H9 (cell line): Measurements from ENCODE around the gene SUMO4. TPM values are rescaled to one million over a fixed set of nuclear protein-coding genes. Genes with fewer than 3 reads are reported as not detected.

Experiments
- DNase-seq: peaks from one replicate; pipeline ENCODE4 v3.0.0-alpha.2; 2017
- H2AFZ ChIP-seq: one replicate; pipeline ENCODE4 v1.6.1; 2013; ENCODE audit warnings: mild to moderate bottlenecking, low read length, control low read depth, moderate library complexity
- H2AK5ac ChIP-seq: 2 replicates; pipeline ENCODE4 v1.6.1; 2013; ENCODE audit warnings: low read length, control low read depth, mixed read lengths; ENCODE audit not compliant: insufficient read length
- H2BK120ac ChIP-seq: one replicate; pipeline ENCODE4 v1.6.1; 2013; ENCODE audit warnings: low read depth, mild to moderate bottlenecking, low read length, control low read depth, inconsistent platforms; ENCODE audit not compliant: poor library complexity, severe bottlenecking
- H2BK12ac ChIP-seq: 2 replicates; pipeline ENCODE4 v1.6.1; 2013; ENCODE audit warnings: low read length, control low read depth, mixed read lengths, low read depth; ENCODE audit not compliant: insufficient read length
- H2BK15ac ChIP-seq: 2 replicates; pipeline ENCODE4 v1.6.1; 2013; ENCODE audit warnings: low read depth, low read length, control low read depth
- H2BK20ac ChIP-seq: one replicate; pipeline ENCODE4 v1.6.1; 2013; ENCODE audit warnings: low read depth, mild to moderate bottlenecking, low read length, control low read depth, inconsistent platforms; ENCODE audit not compliant: poor library complexity, severe bottlenecking
- H2BK5ac ChIP-seq: 2 replicates; pipeline ENCODE4 v1.6.1; 2013; ENCODE audit warnings: low read length, control low read depth, mixed read lengths; ENCODE audit not compliant: insufficient read length
- H3K14ac ChIP-seq: 2 replicates; pipeline ENCODE4 v1.6.1; 2013; ENCODE audit warnings: low read length, control low read depth; ENCODE audit not compliant: insufficient read depth
- H3K18ac ChIP-seq: 2 replicates; pipeline ENCODE4 v1.6.1; 2013; ENCODE audit warnings: low read depth, mild to moderate bottlenecking, mixed read lengths, low read length, control low read depth; ENCODE audit not compliant: insufficient read length
- H3K23ac ChIP-seq: 2 replicates; pipeline ENCODE4 v1.6.1; 2013; ENCODE audit warnings: low read length, control low read depth, mixed read lengths, low read depth; ENCODE audit not compliant: insufficient read length
- H3K23me2 ChIP-seq: 2 replicates; pipeline ENCODE4 v1.6.1; 2013; ENCODE audit warnings: low read depth, mild to moderate bottlenecking, mixed read lengths, low read length, control low read depth; ENCODE audit not compliant: insufficient read length, poor library complexity, severe bottlenecking
- H3K27ac ChIP-seq: 2 replicates; pipeline ENCODE4 v1.5.1; 2013; ENCODE audit warnings: low read length, control low read depth, mixed read lengths, low read depth; ENCODE audit not compliant: insufficient read length
- H3K27me3 ChIP-seq: 2 replicates; pipeline ENCODE4 v1.6.1; 2013; ENCODE audit warnings: low read length, control low read depth, inconsistent platforms; ENCODE audit not compliant: insufficient read depth
- H3K4ac ChIP-seq: 2 replicates; pipeline ENCODE4 v1.6.1; 2013; ENCODE audit warnings: low read depth, mild to moderate bottlenecking, control low read depth, inconsistent platforms, low read length, moderate library complexity
- H3K4me1 ChIP-seq: 2 replicates; pipeline ENCODE4 v1.6.1; 2013; ENCODE audit warnings: low read length, control low read depth, inconsistent platforms; ENCODE audit not compliant: insufficient read depth
- H3K4me2 ChIP-seq: 2 replicates; pipeline ENCODE4 v1.6.1; 2013; ENCODE audit warnings: low read length, control low read depth, mixed read lengths; ENCODE audit not compliant: insufficient read length, insufficient read depth
- H3K56ac ChIP-seq: 2 replicates; pipeline ENCODE4 v1.6.1; 2013; ENCODE audit warnings: low read depth, mild to moderate bottlenecking, mixed read lengths, low read length, control low read depth; ENCODE audit not compliant: insufficient read length
- H3K79me1 ChIP-seq: 2 replicates; pipeline ENCODE4 v1.6.1; 2013; ENCODE audit warnings: low read depth, mild to moderate bottlenecking, moderate library complexity, low read length, control low read depth, inconsistent platforms; ENCODE audit not compliant: insufficient read depth, poor library complexity, severe bottlenecking
- H3K79me2 ChIP-seq: 2 replicates; pipeline ENCODE4 v1.6.1; 2013; ENCODE audit warnings: low read length, control low read depth, inconsistent platforms; ENCODE audit not compliant: insufficient read depth
- H3K9ac ChIP-seq: 2 replicates; pipeline ENCODE4 v1.6.1; 2013; ENCODE audit warnings: low read length, control low read depth, mixed read lengths; ENCODE audit not compliant: insufficient read length; ENCODE audit errors: extremely low read depth
- H3K9me3 ChIP-seq: one replicate; pipeline ENCODE4 v1.6.1; 2013; ENCODE audit warnings: low read depth, low read length, inconsistent platforms; ENCODE audit not compliant: control insufficient read depth
- H3T11ph ChIP-seq: one replicate; pipeline ENCODE4 v1.6.1; 2013; ENCODE audit warnings: mild to moderate bottlenecking, low read length, control low read depth, inconsistent platforms
- H4K20me1 ChIP-seq: one replicate; pipeline ENCODE4 v1.6.1; 2013; ENCODE audit not compliant: control insufficient read depth, insufficient read length, insufficient read depth
- H4K5ac ChIP-seq: 2 replicates; pipeline ENCODE4 v1.6.1; 2013; ENCODE audit warnings: low read depth, mild to moderate bottlenecking, mixed read lengths, low read length, control low read depth; ENCODE audit not compliant: insufficient read length
- H4K8ac ChIP-seq: replicated peaks from 2 replicates; pipeline ENCODE4 v1.6.1; 2013; ENCODE audit warnings: low read length, control low read depth, mixed read lengths, low read depth; ENCODE audit not compliant: insufficient read length
- H4K91ac ChIP-seq: 2 replicates; pipeline ENCODE4 v1.6.1; 2013; ENCODE audit warnings: low read depth, mild to moderate bottlenecking, moderate library complexity, mixed read lengths, low read length, control low read depth; ENCODE audit not compliant: insufficient read length
- H3K27ac Mint-ChIP-seq, 3 experiments: 2 replicates in 2 of 3; 3 replicates in 1 of 3; pipeline ENCODE4 v1.8.0; 2020 to 2021; ENCODE audit warnings: mixed read lengths in 3 of 3, mild to moderate bottlenecking in 1 of 3, moderate library complexity in 1 of 3
- H3K27me3 Mint-ChIP-seq: 2 replicates; pipeline ENCODE4 v1.8.0; 2021; ENCODE audit warnings: low read depth, mild to moderate bottlenecking, moderate library complexity, mixed read lengths
- H3K36me3 Mint-ChIP-seq, 3 experiments: 2 replicates in 2 of 3; 3 replicates in 1 of 3; pipeline ENCODE4 v1.8.0; 2020 to 2021; ENCODE audit warnings: low read depth in 3 of 3, mixed read lengths in 3 of 3; ENCODE audit not compliant: insufficient read depth in 1 of 3
- H3K4me1 Mint-ChIP-seq, 2 experiments: 2 replicates each; pipeline ENCODE4 v1.8.0; 2020; ENCODE audit warnings: mixed read lengths in 2 of 2
- H3K4me3 Mint-ChIP-seq, 2 experiments: 2 replicates in 1 of 2; 3 replicates in 1 of 2; pipeline ENCODE4 v1.8.0; 2020 to 2021; ENCODE audit warnings: mild to moderate bottlenecking in 2 of 2, mixed read lengths in 2 of 2, moderate library complexity in 1 of 2
- H3K9me3 Mint-ChIP-seq, 2 experiments: 2 replicates in 1 of 2; 3 replicates in 1 of 2; pipeline ENCODE4 v1.8.0; 2020; ENCODE audit warnings: mild to moderate bottlenecking in 2 of 2, mixed read lengths in 2 of 2, moderate library complexity in 1 of 2
- WGBS: extraction: QIAGEN DNeasy Blood & Tissue Kit; methylation state at CpG from one replicate; pipeline ENCODE4 v1.1.7; 2013; ENCODE audit warnings: missing lambda C conversion rate, low lambda C conversion rate, mixed read lengths; ENCODE audit not compliant: insufficient read length; ENCODE audit errors: extremely low coverage; 5-methylcytosine and 5-hydroxymethylcytosine counted together
- total RNA-seq: library from RNA; stranded (reverse); gene quantifications from 2 replicates; pipeline ENCODE4 v1.2.1, GENCODE V29; 2021
- TF ChIP-seq, protein P1 (sequence below): fragments of 200-600 bp; sonication (generic); conservative IDR thresholded peaks from 3 replicates; pipeline ENCODE4 v1.8.0; 2021; ENCODE audit warnings: antibody characterized with exemption, mild to moderate bottlenecking

The SUMO4 gene
- total RNA-seq, 1 experiment from 2014 or later: 1.5 TPM

DNA sequence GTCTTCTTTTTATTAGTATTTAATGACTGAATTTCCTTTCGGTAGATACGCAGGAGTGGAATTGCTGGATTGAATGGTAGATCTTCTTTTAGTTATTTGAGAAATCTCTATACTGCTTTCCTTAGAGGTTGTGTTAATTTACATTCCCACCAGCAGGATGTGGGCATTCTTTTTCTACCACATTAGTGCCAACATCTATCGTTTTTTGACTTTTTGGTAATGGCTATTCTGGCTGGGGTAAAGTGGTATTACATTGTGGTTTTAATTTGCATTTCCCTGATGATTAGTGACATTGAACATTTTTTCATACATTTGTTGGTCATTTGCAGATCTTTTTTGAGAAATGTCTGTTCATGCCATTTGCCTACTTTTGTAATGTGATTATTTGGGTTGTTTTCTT, 37.1 kb downstream of the SUMO4 start:
- WGBS: no CpG with 5 or more reads among the region's 3 CpGs
- Histone ChIP-seq H4K5ac (no peak overlapping the region), H3K18ac (no peak overlapping the region), H3K23me2 (no peaks in the 10 kb centered on the region), H4K91ac (no peak overlapping the region), H3K4me2 (no peak overlapping the region), H3K9ac (no peak overlapping the region), H2BK5ac (no peak overlapping the region), H3K23ac (no peak overlapping the region), H2BK15ac (no peak overlapping the region), H3K56ac (no peak overlapping the region), H2AFZ (no peak overlapping the region), H3K27ac (no peak overlapping the region), H4K20me1 (no peaks in the 10 kb centered on the region), H3K14ac (no peak overlapping the region), H3K27me3 (no peaks in the 10 kb centered on the region), H3K79me1 (no peaks in the 10 kb centered on the region), H4K8ac (no peak overlapping the region), H3K9me3 (no peaks in the 10 kb centered on the region), H3K4ac (no peak overlapping the region), H3T11ph (no peak overlapping the region), H2AK5ac (no peak overlapping the region), H2BK120ac (no peak overlapping the region), H2BK12ac (no peak overlapping the region), H3K79me2 (no peaks in the 10 kb centered on the region), H3K4me1 (no peaks in the 10 kb centered on the region), H2BK20ac (no peak overlapping the region)
- Mint-ChIP-seq H3K4me1 (peaks cover 2 to 17% of the 10 kb centered on the region in 2 experiments; a peak in 3 of 4 replicates), H3K4me3 (no peak overlapping the region), H3K27ac (no peak overlapping the region), H3K9me3 (no peaks in the 10 kb centered on the region), H3K36me3 (no peaks in the 10 kb centered on the region), H3K27me3 (no peaks in the 10 kb centered on the region)
- TF ChIP-seq, protein P1, sequence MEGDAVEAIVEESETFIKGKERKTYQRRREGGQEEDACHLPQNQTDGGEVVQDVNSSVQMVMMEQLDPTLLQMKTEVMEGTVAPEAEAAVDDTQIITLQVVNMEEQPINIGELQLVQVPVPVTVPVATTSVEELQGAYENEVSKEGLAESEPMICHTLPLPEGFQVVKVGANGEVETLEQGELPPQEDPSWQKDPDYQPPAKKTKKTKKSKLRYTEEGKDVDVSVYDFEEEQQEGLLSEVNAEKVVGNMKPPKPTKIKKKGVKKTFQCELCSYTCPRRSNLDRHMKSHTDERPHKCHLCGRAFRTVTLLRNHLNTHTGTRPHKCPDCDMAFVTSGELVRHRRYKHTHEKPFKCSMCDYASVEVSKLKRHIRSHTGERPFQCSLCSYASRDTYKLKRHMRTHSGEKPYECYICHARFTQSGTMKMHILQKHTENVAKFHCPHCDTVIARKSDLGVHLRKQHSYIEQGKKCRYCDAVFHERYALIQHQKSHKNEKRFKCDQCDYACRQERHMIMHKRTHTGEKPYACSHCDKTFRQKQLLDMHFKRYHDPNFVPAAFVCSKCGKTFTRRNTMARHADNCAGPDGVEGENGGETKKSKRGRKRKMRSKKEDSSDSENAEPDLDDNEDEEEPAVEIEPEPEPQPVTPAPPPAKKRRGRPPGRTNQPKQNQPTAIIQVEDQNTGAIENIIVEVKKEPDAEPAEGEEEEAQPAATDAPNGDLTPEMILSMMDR: no peak; the same call in 2 of the 3 replicates
- DNase-seq: no peak
